H1 (cell line): ENCODE measurements around the gene GLIPR2. TPM values are rescaled to one million over a fixed set of nuclear protein-coding genes. Genes with fewer than 3 reads are reported as not detected.

Experiments
- CTCF ChIA-PET: fragments of 300-600 bp; sonication (Branson Sonifier 250); formaldehyde crosslinking; loops from one replicate; lab custom pipeline; 2021; ENCODE audit not compliant: partially characterized antibody; lab: Charles Lee
- POLR2A ChIA-PET: fragments of 300-600 bp; sonication (Branson Sonifier 250); formaldehyde crosslinking; loops from one replicate; lab custom pipeline; 2021; ENCODE audit warnings: inconsistent platforms; ENCODE audit not compliant: partially characterized antibody; lab: Charles Lee
- DNase-seq, 2 experiments: peaks; one replicate each; pipeline versions ENCODE4 v3.0.0 to v3.0.0-alpha.2; 2010 to 2022; ENCODE audit warnings: low spot score in 2 of 2, low read depth in 1 of 2, mixed read lengths in 1 of 2
- FAIRE-seq: peaks from 2 replicates; lab custom pipeline; 2011; peaks lifted over from hg19 to GRCh38; lab: Jason Lieb, UNC
- H2AFZ ChIP-seq: 2 replicates; pipeline ENCODE4 v1.8.1; 2012; ENCODE audit warnings: low read length, inconsistent platforms
- H2AK5ac ChIP-seq: 2 replicates; pipeline ENCODE4 v1.6.1; 2013; ENCODE audit warnings: low read depth, low read length
- H2BK120ac ChIP-seq: replicated peaks from 2 replicates; pipeline ENCODE3; 2013; ENCODE audit warnings: low read depth, low read length, inconsistent platforms
- H2BK12ac ChIP-seq: 2 replicates; pipeline ENCODE4 v1.6.1; 2013; ENCODE audit warnings: low read depth, low read length
- H2BK15ac ChIP-seq: 2 replicates; pipeline ENCODE4 v1.6.1; 2013; ENCODE audit warnings: low read length
- H2BK20ac ChIP-seq: 2 replicates; pipeline ENCODE4 v1.6.1; 2013; ENCODE audit warnings: low read length
- H2BK5ac ChIP-seq: 2 replicates; pipeline ENCODE4 v1.6.1; 2013; ENCODE audit warnings: low read depth, low read length
- H3K14ac ChIP-seq: 2 replicates; pipeline ENCODE4 v1.6.1; 2013; ENCODE audit warnings: inconsistent platforms; ENCODE audit not compliant: insufficient read length
- H3K18ac ChIP-seq: 2 replicates; pipeline ENCODE4 v1.6.1; 2013; ENCODE audit warnings: low read length; ENCODE audit errors: extremely low read depth
- H3K23ac ChIP-seq: 2 replicates; pipeline ENCODE4 v1.6.1; 2013; ENCODE audit warnings: inconsistent platforms; ENCODE audit not compliant: insufficient read length
- H3K23me2 ChIP-seq: 2 replicates; pipeline ENCODE4 v1.6.1; 2013; ENCODE audit warnings: low read depth, low read length
- H3K27ac ChIP-seq: 2 replicates; pipeline ENCODE4 v1.6.1; 2011; ENCODE audit warnings: low read depth, low read length, inconsistent platforms
- H3K27me3 ChIP-seq, 4 experiments: replicated peaks in 1 of 4; 1 replicate in 1 of 4; 2 replicates in 3 of 4; pipeline versions ENCODE4 v1.6.1 to v1.8.1; 2011 to 2013; ENCODE audit warnings: low read length in 3 of 4, mild to moderate bottlenecking in 3 of 4, inconsistent platforms in 2 of 4, mixed read lengths in 2 of 4, moderate library complexity in 1 of 4; ENCODE audit not compliant: control insufficient read depth in 3 of 4, insufficient read depth in 3 of 4; ENCODE audit errors: extremely low read depth in 1 of 4
- H3K36me3 ChIP-seq, 4 experiments: 2 replicates each; pipeline versions ENCODE4 v1.6.1 to v1.8.1; 2011 to 2013; ENCODE audit warnings: mild to moderate bottlenecking in 4 of 4, low read length in 3 of 4, moderate library complexity in 2 of 4, control low read depth in 1 of 4, inconsistent platforms in 1 of 4; ENCODE audit not compliant: insufficient read depth in 4 of 4, control insufficient read depth in 2 of 4
- H3K4ac ChIP-seq: replicated peaks from 2 replicates; pipeline ENCODE3; 2013; ENCODE audit warnings: low read length, low read depth, mixed read lengths, inconsistent platforms; ENCODE audit not compliant: insufficient read length
- H3K4me1 ChIP-seq, 4 experiments: replicated peaks in 1 of 4; 1 replicate in 1 of 4; 2 replicates in 3 of 4; pipeline versions ENCODE4 v1.6.1 to v1.8.1; 2011 to 2013; ENCODE audit warnings: low read length in 3 of 4, inconsistent platforms in 2 of 4, mixed read lengths in 1 of 4; ENCODE audit not compliant: insufficient read depth in 4 of 4, control insufficient read depth in 3 of 4
- H3K4me2 ChIP-seq, 2 experiments: 2 replicates each; pipeline versions ENCODE4 v1.6.1 to v1.8.1; 2011 to 2013; ENCODE audit warnings: low read depth in 2 of 2, low read length in 2 of 2, control low read depth in 1 of 2, inconsistent platforms in 1 of 2, mild to moderate bottlenecking in 1 of 2; ENCODE audit not compliant: insufficient read depth in 1 of 2
- H3K4me3 ChIP-seq, 4 experiments: fragments of 200-600, 300-600 bp in 1 of 4; sonication (generic), shearing (Covaris generic), sonication (Bioruptor Twin) in 1 of 4; 2 replicates each; pipeline versions ENCODE4 v1.5.1 to v1.8.1; 2011 to 2016; ENCODE audit warnings: low read length in 4 of 4, low read depth in 3 of 4, control low read depth in 2 of 4, inconsistent platforms in 2 of 4, mild to moderate bottlenecking in 2 of 4, mixed read lengths in 1 of 4, moderate library complexity in 1 of 4; ENCODE audit not compliant: insufficient read depth in 2 of 4; ENCODE audit errors: extremely low read depth in 1 of 4
- H3K56ac ChIP-seq: replicated peaks from 2 replicates; pipeline ENCODE3; 2013; ENCODE audit warnings: low read depth, mild to moderate bottlenecking, mixed read lengths, low read length, inconsistent platforms; ENCODE audit not compliant: insufficient read length
- H3K79me1 ChIP-seq: 2 replicates; pipeline ENCODE4 v1.6.1; 2013; ENCODE audit warnings: low read depth, low read length, control low read depth
- H3K79me2 ChIP-seq, 2 experiments: 2 replicates each; pipeline versions ENCODE4 v1.6.1 to v1.8.1; 2012 to 2013; ENCODE audit warnings: low read length in 2 of 2, mild to moderate bottlenecking in 2 of 2, inconsistent platforms in 1 of 2; ENCODE audit not compliant: insufficient read depth in 2 of 2, control insufficient read depth in 1 of 2
- H3K9ac ChIP-seq, 4 experiments: replicated peaks in 1 of 4; 1 replicate in 1 of 4; 2 replicates in 3 of 4; pipeline versions ENCODE4 v1.6.1 to v1.8.1; 2011 to 2013; ENCODE audit warnings: low read depth in 3 of 4, low read length in 3 of 4, control low read depth in 2 of 4, mild to moderate bottlenecking in 2 of 4, moderate library complexity in 2 of 4, inconsistent platforms in 1 of 4; ENCODE audit errors: extremely low read depth in 1 of 4
- H3K9me3 ChIP-seq, 2 experiments: 2 replicates each; pipeline versions ENCODE4 v1.6.1 to v1.8.1; 2012 to 2013; ENCODE audit warnings: mild to moderate bottlenecking in 2 of 2, moderate library complexity in 2 of 2, control low read depth in 1 of 2, inconsistent platforms in 1 of 2, low read depth in 1 of 2, low read length in 1 of 2, mixed read lengths in 1 of 2; ENCODE audit not compliant: insufficient read depth in 2 of 2
- H4K20me1 ChIP-seq, 2 experiments: replicated peaks in 1 of 2; 2 replicates each; pipeline versions ENCODE3 to v1.8.1; 2011 to 2013; ENCODE audit warnings: inconsistent platforms in 2 of 2, low read length in 2 of 2, mild to moderate bottlenecking in 1 of 2; ENCODE audit not compliant: insufficient read depth in 2 of 2, control insufficient read depth in 1 of 2
- H4K5ac ChIP-seq: 2 replicates; pipeline ENCODE4 v1.6.1; 2013; ENCODE audit warnings: low read length, low read depth, mixed read lengths, inconsistent platforms; ENCODE audit not compliant: insufficient read length
- H4K8ac ChIP-seq: 2 replicates; pipeline ENCODE4 v1.8.0; 2013; ENCODE audit warnings: mild to moderate bottlenecking, moderate library complexity, low read length, inconsistent platforms; ENCODE audit not compliant: insufficient read depth; ENCODE audit errors: extremely low read depth
- H4K91ac ChIP-seq: replicated peaks from 2 replicates; pipeline ENCODE3; 2013; ENCODE audit warnings: low read length, mixed read lengths, inconsistent platforms; ENCODE audit not compliant: insufficient read length
- SIRT6 ChIP-seq: IDR thresholded peaks from one replicate; pipeline ENCODE4 v1.7.1; 2012; ENCODE audit warnings: low read length, inconsistent platforms
- WGBS, 2 experiments: shearing (Covaris generic) in 1 of 2; methylation state at CpG; one replicate each; pipeline versions ENCODE4 v1.1.6 to v1.1.7; 2013 to 2015; ENCODE audit warnings: low lambda C conversion rate in 2 of 2, mixed read lengths in 2 of 2, inconsistent platforms in 1 of 2, low coverage in 1 of 2, missing lambda C conversion rate in 1 of 2; ENCODE audit not compliant: insufficient replicate concordance in 2 of 2, insufficient coverage in 1 of 2, insufficient read length in 1 of 2; ENCODE audit errors: extremely low coverage in 1 of 2, missing lambda C conversion rate in 1 of 2; 5-methylcytosine and 5-hydroxymethylcytosine counted together
- polyA plus RNA-seq, 7 experiments: library from polyadenylated mRNA; depleted of rRNA in 3 of 7; stranded (reverse) in 5 of 7; unstranded in 2 of 7; fragments of >200 nt in 5 of 7; fragments of 200-250 nt in 2 of 7; gene quantifications; 1 replicate in 5 of 7; 2 replicates in 1 of 7; 4 replicates in 1 of 7; pipeline versions ENCODE4 v1.2.1 to v1.2.3, GENCODE V29; 2011 to 2013; ENCODE audit warnings: missing spikeins in 2 of 7, mixed read lengths in 2 of 7
- total RNA-seq: library from RNA; stranded (reverse); fragmentation: NEBNext Ultra II Directional; extraction: Animal tissue kit (Norgen Biotek cat#: 25700); gene quantifications from 2 replicates; pipeline ENCODE4 v1.2.1, GENCODE V29; 2021

GLIPR2 gene
- total and polyA plus RNA-seq, 2 of the 8 experiments (the other 6 are each of a cell fraction or from before 2014, with no cell fraction given): 7.9 to 12.0 TPM

GRCh38 chr9:36147441-36148175 is 11.1 kb downstream of the GLIPR2 start:
- no peak for FAIRE-seq
- H3K23me2 ChIP-seq: peaks cover 4% of the 10 kb centered on the region; the same call in 1 of the 2 replicates
- H3K23ac ChIP-seq: no peak overlapping the region
- H3K27ac ChIP-seq: no peak overlapping the region
- no peak overlapping the region for H2AFZ ChIP-seq
- POLR2A ChIA-PET: interaction anchor here (1.4 kb wide), 1 partner anchor 107 kb away, joined by 3 read pairs; no protein-coding TSS in a partner anchor
- 91% methylated on average over 14 of the region's 14 CpGs; no CpG with 5 or more reads in 1 of the 2 experiments for WGBS, 2 experiments
- H2BK20ac ChIP-seq: no peak overlapping the region
- no peaks in the 10 kb centered on the region; a peak in 1 of 8 replicates for H3K36me3 ChIP-seq
- TF ChIP-seq SIRT6: no peak
- CTCF ChIA-PET: interaction anchor here (0.8 to 5.3 kb wide), 3 partner anchors 18 to 60 kb away, joined by 3 to 48 read pairs (median 3); no protein-coding TSS in a partner anchor
- no peak overlapping the region for H4K91ac ChIP-seq
- H2BK12ac ChIP-seq: no peak overlapping the region
- no peak overlapping the region for H2BK120ac ChIP-seq
- H4K20me1 ChIP-seq: peaks cover 0 to 4% of the 10 kb centered on the region in 2 experiments
- H3K9ac ChIP-seq: no peak overlapping the region
- H2BK5ac ChIP-seq: no peak overlapping the region
- no peak overlapping the region for H4K5ac ChIP-seq
- no peak overlapping the region for H3K14ac ChIP-seq
- no peaks in the 10 kb centered on the region for H3K79me2 ChIP-seq
- H3K79me1 ChIP-seq: no peaks in the 10 kb centered on the region
- H3K18ac ChIP-seq: no peak overlapping the region
- no peak overlapping the region for H3K4ac ChIP-seq
- no peak overlapping the region for H2AK5ac ChIP-seq
- no peak for DNase-seq
- H3K4me3 ChIP-seq: no peak overlapping the region
- no peak overlapping the region for H3K4me2 ChIP-seq
- no peak overlapping the region for H3K56ac ChIP-seq
- no peak overlapping the region for H4K8ac ChIP-seq
- no peaks in the 10 kb centered on the region for H3K27me3 ChIP-seq
- no peak overlapping the region for H2BK15ac ChIP-seq
- peaks cover 0 to 4% (median 0%) of the 10 kb centered on the region in 4 experiments; a peak in 1 of 7 replicates for H3K4me1 ChIP-seq
- peaks cover 0 to 7% of the 10 kb centered on the region in 2 experiments; a peak in 2 of 4 replicates for H3K9me3 ChIP-seq
